Stimulated activated CD4-positive, alpha-beta T cell treated with anti-CD3 and anti-CD28 coated beads, TNF-alpha, amount 100 ng/mL, for 48 hours (primary cell): ENCODE data around the gene CTSV.
A peak's percentile ranks its signal among the peaks of the same experiment; 100 is the strongest.
"Not testable (repeated sequence)": the region's sequence is repeated elsewhere in the genome, so short reads cannot be mapped to it uniquely, and the experiment has no call there.

Source experiments
- DNase-seq, 3 donors: peaks; one replicate each; pipeline ENCODE4 v3.0.0-alpha.2; 2020; ENCODE audit warnings: low read depth in 3 of 3

The CTSV gene

GRCh38 chr9:97041898-97042297 lies 3.0 kb upstream of the CTSV start:
- DNase-seq, result no peak

GRCh38 chr9:97039514-97039860 lies 545 bp upstream of the CTSV start:
- DNase-seq, result no peak

DNA sequence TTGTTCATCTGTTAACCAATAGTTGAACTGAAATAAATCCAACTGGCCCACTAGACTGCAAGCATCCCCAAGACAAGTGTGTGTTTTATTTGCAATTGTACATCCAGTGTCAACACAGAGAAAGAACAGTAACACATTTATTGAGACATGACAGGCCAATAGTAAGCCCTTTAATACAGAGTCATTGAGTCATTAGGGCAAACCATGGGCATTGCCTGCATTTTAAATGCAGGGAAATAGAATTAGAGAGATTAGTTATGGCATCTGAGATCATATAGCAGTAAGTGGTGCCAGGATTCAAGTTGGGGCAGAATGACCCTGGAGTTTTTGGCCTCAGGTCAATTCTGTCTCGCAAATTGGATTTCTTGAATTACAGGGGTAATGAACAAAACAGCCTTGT lies 15.4 kb downstream of the CTSV start:
- not testable (repeated sequence) for DNase-seq

DNA sequence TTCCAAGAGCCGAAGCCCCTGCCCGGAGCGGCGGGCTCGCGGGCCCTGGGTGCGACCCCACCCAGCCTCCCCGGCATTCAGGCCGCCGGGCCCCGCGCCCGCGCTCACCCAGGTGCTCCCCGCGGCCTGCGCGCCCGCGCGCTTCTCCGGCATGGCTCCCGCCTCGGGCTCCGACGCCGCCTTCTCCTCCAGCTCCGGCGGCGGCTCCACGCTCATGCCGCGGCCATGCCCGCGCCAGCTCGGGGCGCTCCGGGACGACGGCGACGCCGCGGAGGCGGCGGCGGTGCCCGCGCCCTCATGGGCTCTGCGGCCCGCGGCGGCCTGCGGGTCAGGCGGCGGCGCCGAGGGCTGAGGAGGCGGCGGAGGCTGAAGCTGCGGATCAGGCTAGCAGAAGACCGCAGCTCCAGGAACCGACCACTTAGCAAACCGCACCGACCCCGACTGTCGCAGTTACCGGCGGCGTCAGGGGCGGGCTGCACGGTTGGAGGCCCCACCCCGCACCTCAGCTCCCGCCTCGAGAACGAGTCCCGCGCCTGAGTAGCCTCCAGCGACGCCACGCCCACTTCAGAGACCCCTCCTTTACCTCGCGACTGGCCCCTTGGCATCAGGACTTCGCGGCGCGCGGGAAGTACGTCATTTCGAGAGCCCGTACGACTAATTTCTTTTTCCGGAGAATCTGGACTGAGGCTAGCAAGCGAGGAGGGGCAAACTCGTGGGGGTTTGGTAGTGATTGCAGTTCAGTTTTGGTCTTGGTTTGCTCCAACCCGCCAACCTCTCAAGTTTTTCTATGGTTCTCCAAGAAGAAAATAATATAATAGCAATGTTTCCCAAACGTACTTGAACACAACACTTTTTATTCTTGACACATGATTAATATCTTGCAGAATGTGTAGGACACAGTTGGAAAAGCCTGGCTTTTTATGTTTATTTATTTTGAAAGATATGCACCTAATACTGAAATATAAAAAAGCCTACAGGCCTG lies 25.5 kb downstream of the CTSV start:
- DNase-seq, result peak; percentile 47 to 66 (median 51)

- DNase-seq, result not testable (repeated sequence)
Measured at GRCh38 chr9:97012617-97013016, 26.3 kb downstream of the CTSV start.

DNA sequence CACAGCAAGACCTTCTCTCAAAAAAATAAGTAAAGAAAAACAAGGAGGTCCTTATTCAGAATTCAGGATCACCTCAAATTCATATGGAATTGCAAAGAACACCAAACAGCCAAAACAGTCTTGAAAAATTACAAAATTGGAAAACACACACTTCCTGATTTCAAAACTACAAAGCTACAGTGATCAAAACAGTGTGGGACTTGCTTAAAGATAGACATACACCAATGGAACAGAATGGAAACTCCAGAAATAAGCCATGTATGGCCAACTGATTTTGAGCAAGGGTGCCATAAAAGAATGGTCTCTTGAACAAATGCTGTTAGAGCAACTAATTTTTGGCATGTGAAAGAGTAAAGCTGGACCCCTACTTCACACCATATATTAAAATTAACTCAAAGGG lies 36.7 kb downstream of the CTSV start:
- not testable (repeated sequence) for DNase-seq

DNA sequence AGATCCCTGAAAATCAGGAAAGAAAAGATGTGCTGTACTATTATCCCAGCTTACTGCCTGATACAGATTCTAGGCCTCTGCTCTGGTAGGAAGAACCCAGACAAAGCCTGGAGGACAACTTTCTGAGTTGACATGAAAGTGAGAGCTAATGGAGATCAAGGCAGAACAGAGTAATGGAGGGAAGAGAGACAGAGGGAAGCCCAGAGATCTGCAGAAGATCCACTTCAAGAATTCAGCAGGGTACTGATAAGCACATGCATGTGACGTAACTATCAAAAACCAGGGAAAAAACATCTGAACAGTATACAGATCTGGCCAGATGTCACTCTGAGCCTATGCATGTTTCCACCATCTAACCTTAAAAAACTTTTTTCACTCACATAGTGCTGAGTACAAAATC lies 37.6 kb downstream of the CTSV start:
- DNase-seq, result not testable (repeated sequence)

DNA sequence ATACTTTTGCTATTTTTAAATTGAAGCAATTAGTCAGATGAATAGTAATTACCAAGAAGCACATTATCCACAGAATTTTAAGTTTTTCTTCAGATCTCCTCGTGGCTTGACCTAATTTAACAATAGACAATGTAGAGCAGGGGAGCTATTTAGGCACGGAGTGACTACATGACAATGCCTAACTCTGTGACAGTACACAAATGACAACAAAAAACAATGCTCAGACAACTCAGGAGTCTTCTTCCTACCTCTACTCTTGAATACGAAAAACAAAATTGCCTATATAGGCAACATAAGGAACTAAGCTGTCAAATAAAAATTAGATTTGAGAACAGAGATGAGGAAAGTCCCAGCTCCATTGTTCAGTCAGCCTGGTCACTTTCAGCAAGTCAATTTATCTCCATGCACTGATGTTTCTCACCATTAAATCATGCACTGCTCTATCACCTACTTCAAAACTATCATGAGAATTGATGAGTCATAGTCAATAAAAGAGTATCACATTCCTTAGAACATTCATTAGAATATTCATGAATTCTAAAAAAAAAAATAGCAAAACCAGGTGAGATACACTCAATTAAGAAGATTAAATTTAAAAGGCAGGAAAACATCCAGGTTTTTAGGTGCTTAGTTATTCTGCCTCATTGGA lies 38.7 kb downstream of the CTSV start:
- not testable (repeated sequence) for DNase-seq

GRCh38 chr9:96999733-97000132 lies 39.2 kb downstream of the CTSV start:
- not testable (repeated sequence) for DNase-seq

DNA sequence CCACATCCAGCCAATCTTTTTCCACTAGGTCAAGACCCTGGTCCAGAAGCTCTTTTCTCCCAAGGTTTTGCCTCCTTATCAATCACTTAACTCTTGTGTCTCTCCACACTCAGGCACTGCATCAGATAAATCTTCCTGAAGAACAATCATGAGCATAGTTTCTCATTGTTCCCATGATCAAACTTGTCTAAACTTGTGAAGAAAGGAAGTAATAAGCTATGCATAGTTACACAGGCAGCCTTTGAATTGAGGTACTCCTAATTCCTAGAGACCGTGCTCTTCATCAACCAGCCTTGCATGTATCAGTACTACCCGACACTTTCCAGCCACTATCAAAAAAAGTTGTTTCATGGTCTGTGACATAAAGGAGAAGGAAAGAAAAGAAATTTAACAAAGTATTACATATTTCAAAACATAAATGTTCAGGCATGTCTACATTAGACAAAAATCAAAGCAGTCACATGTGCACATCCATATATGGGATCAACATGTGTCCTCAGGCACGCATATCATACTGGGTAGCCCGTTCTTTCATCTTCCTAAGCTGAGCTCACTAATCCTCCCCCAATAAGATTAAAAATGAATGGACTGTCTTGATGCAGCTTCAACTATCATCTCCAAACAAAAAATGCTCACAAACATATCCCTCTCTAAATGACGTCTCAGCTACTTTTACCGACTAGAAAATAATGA lies 41.8 kb downstream of the CTSV start:
- DNase-seq, result not testable (repeated sequence)

- not testable (repeated sequence) for DNase-seq
Measured at GRCh38 chr9:96994531-96995016, 44.4 kb downstream of the CTSV start.

GRCh38 chr9:96992303-96992702 lies 46.6 kb downstream of the CTSV start:
- not testable (repeated sequence) for DNase-seq

DNA sequence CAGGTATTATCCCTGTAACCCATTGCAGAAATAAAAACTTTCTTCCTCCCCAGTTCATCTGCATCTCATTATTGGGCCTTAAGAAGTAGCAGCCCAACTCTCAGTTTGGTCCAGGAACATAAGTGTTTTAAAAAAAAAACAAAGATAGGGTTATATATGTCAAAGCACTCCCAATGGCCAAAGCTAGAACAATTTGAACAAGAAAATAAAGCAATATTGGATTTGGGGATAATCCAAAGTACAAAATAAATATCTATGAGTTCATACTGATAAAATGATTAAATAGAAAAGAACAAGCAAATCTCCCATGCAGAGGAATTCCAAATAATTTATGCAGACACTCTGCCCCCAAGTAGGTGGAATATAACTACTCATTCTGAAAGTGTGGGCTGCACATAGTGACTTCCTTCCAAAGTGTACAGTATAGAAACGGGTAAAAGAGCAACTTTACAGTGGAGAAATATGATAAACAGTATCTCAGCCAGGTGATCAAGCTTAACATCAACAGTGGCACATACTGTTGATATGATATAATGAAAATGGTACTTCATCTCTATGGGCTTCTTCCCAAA lies 49.1 kb downstream of the CTSV start:
- DNase-seq, result not testable (repeated sequence)

GRCh38 chr9:96984887-96985286 lies 54.1 kb downstream of the CTSV start:
- not testable (repeated sequence) for DNase-seq

DNA sequence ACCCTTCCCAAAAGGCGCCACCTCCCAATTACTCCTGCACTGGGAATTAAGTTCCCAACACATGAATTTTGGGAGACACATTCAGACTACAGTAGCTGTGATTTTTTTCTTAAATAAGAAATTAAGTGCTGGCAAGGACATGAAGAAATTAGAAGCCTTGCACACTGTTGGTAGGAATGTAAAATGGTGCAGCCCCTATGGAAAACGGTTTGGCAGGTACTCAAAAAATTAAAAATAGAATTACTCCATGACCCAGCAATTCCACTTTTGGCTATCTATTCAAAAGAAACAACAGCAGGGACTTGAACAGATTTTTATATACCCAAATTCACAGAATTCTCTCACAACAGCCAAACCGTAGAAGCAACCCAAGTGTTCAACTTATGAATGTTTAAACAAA lies 54.8 kb downstream of the CTSV start:
- DNase-seq, result not testable (repeated sequence)

GRCh38 chr9:96983496-96984122 lies 55.3 kb downstream of the CTSV start:
- not testable (repeated sequence) for DNase-seq
